GM21619 (cell line): ENCODE results near the gene IFT22.
"Not testable (repeated sequence)": the region's sequence is repeated elsewhere in the genome, so short reads cannot be mapped to it uniquely, and the experiment has no call there.

Experiments used
- ATAC-seq: cut with Tn5 transposase; IDR thresholded peaks from one replicate; pipeline ENCODE4 v1.9.1; 2021; ENCODE audit not compliant: unreplicated experiment

Gene IFT22

DNA sequence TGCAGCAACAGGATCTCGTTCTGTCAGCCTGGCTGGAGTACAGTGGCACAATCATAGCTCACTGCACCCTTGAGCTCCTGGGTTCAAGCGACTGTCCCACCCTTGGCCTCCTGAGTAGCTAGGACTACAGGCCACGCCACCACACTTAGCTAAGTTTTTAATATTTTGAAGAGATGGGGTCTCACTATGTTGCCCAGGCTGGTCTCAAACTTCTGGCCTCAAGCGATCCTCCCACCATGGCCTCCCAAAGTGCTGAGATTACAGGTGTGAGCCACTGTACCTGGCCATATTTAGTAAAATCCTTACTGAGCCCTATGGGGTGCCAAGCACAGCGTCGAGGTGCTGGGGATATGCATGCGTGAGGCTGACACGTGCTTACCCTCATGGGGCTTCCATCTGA, 40.7 kb downstream of the IFT22 start:
- ATAC-seq = not testable (repeated sequence)

DNA sequence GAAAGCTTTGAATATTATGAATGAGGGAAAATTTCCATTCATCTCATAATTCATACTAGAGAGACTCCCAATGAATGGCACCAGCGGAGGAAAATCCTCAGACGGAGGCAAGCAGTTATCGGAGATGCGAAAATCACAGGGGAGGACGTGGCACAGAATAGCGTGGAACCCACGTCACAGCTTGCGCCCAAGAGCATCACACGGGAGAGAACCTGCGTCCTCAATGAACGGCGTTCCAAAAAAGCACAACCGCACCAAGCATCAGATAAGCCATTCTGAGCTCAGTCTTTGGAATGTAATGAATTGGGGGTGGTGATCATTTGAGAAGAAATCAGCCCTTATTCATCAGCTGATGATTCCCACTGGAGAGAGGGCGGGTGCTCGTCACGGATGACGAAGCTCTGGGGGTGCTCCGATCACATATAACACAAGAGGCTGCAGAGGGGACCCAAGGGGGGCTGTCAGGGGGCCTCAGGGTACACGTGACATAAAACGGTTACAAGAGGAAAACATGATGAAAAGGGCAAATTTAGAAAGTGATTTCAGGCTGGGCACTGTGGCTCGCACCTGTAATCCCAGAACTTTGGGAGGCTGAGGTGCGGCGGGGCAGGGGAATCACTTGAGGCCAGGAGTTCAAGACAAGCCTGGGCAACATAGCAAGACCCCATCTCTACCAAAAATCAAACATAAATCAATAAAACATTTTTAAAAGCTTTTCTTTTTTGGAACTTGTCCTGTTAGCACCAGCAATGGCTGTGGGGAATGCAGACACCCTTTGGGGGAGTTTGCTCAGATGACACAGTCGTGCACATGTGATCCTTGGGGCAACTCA, 42.9 kb downstream of the IFT22 start:
- ATAC-seq = no peak

DNA sequence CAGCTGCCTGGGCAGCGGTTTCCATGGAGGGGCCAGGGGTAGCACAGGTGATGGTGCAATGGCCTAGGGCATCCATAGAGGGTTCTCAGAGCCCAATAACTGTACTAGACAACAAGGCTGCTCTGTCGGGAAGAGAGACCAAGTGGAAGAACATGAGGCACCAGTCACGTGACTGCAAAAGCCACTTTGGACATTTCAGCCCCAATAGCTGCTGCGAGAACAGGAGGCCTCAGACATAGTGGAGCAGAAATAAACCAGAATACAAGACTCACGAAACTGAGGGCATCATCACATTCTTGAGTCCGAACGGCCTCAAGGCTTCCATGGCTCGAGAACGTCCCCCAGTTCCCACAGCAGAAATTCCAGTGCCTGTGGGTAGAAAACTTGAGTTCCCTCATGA, 44.5 kb downstream of the IFT22 start:
- ATAC-seq = no peak

DNA sequence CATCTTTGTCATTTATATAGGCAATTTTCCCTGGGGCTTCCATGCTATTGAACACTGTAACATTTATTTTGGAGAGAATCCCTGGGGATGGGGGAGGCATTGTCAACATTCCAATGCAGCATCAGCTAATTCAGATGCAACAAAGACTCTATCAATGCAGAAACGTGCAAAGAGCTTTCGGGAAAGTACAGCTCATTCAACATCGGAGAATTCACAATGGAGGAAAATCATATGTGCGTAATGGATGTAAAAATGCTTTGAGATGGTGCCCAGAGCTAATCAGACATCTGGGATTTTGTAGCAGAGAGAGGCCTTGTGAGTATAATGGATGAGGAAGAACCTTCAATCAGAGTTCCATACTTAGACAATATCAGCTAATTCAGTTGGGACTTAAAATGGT, 48.4 kb downstream of the IFT22 start:
- no peak for ATAC-seq

DNA sequence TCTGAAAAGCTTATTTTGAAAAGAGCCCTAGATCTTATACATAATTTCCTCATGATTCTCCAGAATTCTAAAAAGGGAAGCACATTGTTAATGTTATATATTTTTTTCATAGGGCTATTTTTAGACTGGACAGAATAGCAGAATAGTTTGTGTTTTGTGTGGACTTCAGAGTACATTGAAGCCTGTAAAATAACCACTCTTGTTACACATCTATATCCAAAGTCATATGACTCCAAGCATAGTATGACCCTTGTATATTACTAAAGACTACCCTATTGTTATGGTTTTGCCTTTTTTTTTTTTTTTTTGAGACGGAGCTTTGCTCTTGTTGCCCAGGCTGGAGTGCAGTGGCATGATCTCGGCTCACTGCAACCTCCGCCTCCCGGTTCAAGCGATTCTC, 50.6 kb downstream of the IFT22 start:
- ATAC-seq = no peak

DNA sequence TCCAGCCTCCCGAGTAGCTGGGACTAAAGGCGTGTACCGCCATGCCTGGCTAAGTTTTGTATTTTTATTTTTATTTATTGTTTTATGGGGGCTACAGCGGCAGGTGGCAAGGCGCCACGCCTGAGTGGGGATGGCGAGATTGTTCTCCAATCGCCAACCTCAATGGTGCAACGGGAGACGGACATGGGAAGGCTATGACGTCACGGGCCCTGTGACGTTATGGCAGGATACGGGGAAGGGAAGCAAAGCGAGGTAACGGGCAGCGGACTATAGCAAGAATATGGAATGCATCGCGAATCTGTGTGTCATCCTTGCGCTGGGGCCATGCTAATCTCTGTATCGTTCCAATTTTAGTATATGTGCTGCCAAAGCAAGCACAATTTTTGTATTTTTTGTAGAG, 51.9 kb downstream of the IFT22 start:
- ATAC-seq = no peak

DNA sequence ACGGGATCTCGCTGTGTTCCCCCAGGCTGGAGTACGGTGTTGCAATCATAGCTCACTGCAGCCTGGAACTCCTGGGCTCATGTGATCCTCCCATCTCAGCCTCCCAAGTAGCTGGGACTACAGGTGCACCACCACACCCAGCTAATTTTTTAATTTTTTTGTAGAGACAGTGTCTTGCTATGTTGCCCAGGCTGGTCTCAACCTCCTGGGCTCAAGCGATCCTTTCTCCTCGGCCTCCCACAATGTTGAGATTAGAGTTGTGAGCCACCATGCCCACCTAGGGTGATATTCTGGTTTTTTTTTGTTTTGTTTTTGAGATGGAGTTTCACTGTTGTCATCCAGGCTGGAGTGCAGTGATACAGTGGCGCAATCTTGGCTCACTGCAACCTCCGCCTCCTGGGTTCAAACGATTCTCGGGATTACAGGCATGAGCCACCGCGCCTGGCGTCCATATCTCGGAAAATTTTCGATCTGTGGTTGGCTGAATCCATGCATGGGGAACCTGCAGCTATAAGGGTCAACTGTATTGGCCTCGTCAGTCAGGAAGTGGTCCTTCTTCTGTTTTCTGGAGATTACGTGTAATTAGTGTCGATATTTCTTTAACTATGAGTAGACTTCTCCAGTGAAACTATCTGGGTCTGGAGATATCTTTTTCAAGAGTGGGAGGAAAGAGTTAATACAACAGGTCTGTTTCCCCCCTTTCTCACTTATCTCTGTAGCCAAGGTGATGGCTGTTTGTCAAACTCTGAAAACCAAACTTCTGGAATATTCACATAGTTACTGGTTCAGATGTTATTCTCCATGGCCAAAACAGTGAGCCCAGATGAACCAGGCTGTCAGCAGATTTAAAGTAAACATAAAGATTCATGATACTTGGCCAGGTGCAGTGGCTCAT, 55.7 kb downstream of the IFT22 start:
- ATAC-seq = no peak

DNA sequence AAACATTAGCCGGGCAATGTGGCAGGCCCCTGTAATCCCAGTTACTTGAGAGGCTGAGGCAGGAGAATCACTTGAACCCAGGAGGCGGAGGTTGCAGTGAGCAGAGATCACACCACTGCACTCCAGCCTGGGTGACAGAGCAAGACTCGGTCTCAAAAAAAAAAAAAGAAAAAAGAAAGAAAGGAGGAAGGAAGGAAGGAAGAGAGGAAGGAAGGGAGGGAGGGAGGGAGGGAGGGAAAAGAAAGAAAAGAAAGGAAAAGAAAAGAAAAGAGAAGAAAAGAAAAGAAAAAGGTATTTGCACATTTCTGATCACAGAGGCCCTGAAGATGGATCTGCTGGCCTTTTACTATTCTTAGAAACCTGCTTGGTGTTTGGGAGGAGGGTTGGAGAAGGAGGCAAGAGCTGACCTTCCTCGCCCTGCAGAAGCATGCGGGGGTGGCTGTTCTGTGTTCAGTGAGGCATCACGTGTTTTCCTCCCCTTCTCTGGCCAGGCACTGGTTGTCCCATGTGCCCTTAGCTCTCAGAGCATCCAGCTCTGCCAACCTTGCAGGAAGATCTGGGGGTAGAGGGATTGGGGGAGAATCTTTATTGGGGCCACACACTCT, 57.4 kb downstream of the IFT22 start:
- ATAC-seq = not testable (repeated sequence)
